HG03520 (cell line): ENCODE results near the gene TXN.

Experiments used
- ATAC-seq: cut with Tn5 transposase; IDR thresholded peaks from one replicate; pipeline ENCODE4 v1.9.1; 2021; ENCODE audit warnings: mild to moderate bottlenecking, moderate library complexity; ENCODE audit not compliant: unreplicated experiment

Gene TXN

GRCh38 chr9:110256380-110257096 is at the start of gene TXN:
TXN (minus strand) TSS chr9:110256507; CDS start chr9:110256435, 72 bp downstream.
- peak; percentile 64 for ATAC-seq

GRCh38 chr9:110303133-110303532 is 46.8 kb upstream of the TXN start:
- no peak for ATAC-seq

GRCh38 chr9:110298043-110298605 is 41.8 kb upstream of the TXN start:
- ATAC-seq, result no peak

GRCh38 chr9:110293248-110293647 is 36.9 kb upstream of the TXN start:
- no peak for ATAC-seq

GRCh38 chr9:110291921-110292557 is 35.7 kb upstream of the TXN start:
- no peak for ATAC-seq

GRCh38 chr9:110290001-110290400 is 33.7 kb upstream of the TXN start:
- ATAC-seq, result no peak

GRCh38 chr9:110288503-110288902 is 32.2 kb upstream of the TXN start:
- ATAC-seq, result no peak

- no peak for ATAC-seq
These were observed 31.0 kb upstream of the TXN start for GRCh38 chr9:110287289-110287680.

GRCh38 chr9:110284211-110284844 is 28.0 kb upstream of the TXN start:
- no peak for ATAC-seq

GRCh38 chr9:110283751-110284150 is 27.4 kb upstream of the TXN start:
- no peak for ATAC-seq

GRCh38 chr9:110282739-110283081 is 26.4 kb upstream of the TXN start:
- ATAC-seq, result no peak

- no peak for ATAC-seq
These were observed 25.9 kb upstream of the TXN start for GRCh38 chr9:110282018-110282738.

GRCh38 chr9:110278080-110278707 is 21.9 kb upstream of the TXN start:
- ATAC-seq, result no peak

GRCh38 chr9:110276781-110277180 is 20.5 kb upstream of the TXN start:
- ATAC-seq, result no peak

GRCh38 chr9:110270211-110270995 is 14.1 kb upstream of the TXN start:
- ATAC-seq, result no peak

GRCh38 chr9:110266795-110267194 is 10.5 kb upstream of the TXN start:
- ATAC-seq, result no peak

GRCh38 chr9:110261632-110262031 is 5.3 kb upstream of the TXN start:
- no peak for ATAC-seq

- ATAC-seq, result no peak
These were observed 4.6 kb upstream of the TXN start for GRCh38 chr9:110260911-110261310.

- no peak for ATAC-seq
These were observed 3.3 kb upstream of the TXN start for GRCh38 chr9:110259566-110259965.

- no peak for ATAC-seq
These were observed 2.4 kb upstream of the TXN start for GRCh38 chr9:110258690-110259091.
